Measurements from ENCODE around the gene COL4A1.

DNA sequence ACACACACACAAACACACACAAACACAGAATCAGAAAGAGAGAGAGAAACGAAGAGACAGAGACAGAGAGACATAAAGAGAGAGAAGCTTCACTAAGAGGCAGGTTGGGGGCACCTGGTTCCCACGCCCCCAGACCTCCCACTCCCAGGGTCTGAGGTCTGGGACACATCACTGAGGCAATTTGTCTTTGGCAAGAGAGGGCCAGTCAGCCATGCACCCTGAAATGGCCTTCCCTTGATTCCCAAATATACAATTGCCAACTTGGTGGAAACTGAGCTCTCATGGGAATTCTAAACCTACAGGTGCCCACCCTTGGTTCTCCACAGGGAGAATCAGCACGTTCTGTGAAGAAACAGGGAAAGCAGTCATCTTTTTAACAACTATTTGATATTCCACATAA lies 79.5 kb downstream of the COL4A1 start:
- TF ChIP-seq CTCF (optimal IDR thresholded peaks at IDR 0.05 in 1 of 3, IDR thresholded peaks at IDR 0.05 in 1 of 3, conservative IDR thresholded peaks at IDR 0.05 in 1 of 3; ENCODE audit: extremely low read depth in 1 of 3, insufficient read depth in 2 of 3, low read length in 3 of 3) (no peak), EZH2 (IDR thresholded peaks at IDR 0.05; ENCODE audit: low read length) (no peak)

Data from keratinocyte (primary cell).